GM21367 (cell line): ENCODE data around the gene SLC40A1.

Source experiments
- ATAC-seq: cut with Tn5 transposase; IDR thresholded peaks from one replicate; pipeline ENCODE4 v1.9.1; 2021; ENCODE audit not compliant: unreplicated experiment

SLC40A1 gene

DNA sequence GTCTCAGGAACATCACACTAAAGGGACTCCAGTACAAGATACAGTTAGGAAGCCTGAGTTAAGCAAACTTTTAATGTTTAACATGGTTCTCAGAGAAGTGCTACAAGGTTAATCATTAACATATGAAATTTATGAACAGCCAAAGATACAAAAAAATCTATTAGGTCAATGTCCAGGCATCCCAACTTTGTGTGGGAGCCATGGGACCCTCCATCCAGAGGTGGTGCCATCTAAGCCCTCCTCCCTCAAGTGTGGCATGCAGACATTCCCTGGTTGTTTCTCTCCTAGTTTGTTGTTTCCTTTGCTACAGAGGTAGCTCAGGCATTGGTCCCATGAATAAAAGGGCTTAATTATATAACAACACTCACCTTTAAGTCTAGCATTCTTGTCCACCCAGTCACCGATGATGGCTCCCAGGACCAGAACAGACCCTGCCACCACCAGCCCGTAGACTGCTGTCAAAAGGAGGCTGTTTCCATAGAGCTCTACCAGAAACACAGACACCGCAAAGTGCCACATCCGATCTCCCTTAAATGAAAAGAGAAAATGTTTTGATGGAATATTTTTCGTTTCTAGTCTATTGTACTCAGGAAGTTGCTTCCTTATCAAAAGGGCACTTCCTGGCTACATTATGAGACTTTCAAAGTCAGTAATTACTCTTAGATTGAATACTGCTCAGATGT, 5.7 kb downstream of the SLC40A1 start:
- ATAC-seq, result no peak

DNA sequence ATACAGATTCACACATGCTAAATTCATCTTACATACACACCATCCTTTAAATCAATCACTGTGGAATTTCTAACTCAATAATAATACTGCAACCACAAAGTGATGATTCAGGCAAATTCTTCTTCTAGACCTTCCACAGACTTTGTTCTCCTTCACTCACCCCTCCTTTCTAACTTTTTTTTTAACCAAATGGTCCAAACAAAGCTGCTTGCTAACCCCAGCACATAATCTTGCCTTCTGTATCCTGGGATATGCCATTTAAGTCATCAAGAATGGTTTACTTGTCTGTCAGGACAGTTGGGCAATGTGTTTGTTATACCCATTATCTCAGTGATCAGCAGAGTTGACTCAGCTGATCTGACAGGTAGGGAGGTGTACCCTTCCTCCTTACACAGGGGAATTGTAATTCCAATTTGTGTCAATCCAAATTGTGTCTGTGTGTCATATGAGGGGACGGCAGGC, 10.0 kb downstream of the SLC40A1 start:
- ATAC-seq, result no peak

DNA sequence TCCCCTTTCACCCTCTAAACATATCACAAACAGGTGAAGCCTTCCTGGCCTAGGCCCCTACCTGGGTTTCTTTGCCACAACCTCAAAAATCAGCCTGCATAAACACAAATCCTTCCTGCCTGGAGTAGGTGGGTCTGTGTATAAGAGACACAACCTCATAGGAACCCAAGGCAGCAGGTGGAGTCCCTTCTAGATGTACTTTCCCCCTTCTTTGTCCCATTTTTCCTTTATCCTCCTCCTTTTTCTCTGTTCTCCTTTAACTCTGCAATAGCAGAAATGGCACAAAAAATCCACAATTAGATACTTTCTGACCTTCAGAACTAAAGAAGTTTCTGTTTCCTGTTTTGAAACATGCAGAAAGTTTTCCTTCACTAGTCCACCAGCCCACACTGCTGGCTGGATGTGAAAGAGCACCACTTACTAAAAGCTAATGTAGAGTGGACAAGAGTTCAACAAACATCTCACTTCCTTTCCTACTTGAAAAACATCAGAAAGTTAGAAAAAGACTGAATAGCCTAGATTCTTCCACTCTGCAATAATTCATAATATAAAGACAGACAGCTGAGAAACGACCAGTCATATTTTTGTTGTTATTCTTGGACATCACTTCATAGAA, 11.2 kb downstream of the SLC40A1 start:
- no peak for ATAC-seq

DNA sequence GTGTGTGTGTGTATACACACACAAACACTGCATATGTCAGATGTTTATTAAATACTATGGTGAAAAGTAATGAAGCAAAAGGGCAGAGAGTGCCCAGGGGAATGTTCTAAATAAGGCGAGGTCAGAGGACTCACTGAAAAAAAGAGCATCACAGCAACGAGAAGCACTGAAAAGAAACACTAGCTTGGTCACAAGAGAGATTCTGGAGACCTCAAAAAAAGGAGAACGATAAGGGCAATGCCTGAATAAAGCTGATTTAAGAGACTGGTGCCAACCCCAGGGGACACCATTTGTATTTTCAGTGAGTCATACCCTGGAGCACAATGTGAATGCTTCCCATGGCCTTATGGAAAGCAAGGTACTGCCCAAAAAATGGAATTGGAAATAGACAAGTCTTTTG, 14.5 kb downstream of the SLC40A1 start:
- no peak for ATAC-seq

DNA sequence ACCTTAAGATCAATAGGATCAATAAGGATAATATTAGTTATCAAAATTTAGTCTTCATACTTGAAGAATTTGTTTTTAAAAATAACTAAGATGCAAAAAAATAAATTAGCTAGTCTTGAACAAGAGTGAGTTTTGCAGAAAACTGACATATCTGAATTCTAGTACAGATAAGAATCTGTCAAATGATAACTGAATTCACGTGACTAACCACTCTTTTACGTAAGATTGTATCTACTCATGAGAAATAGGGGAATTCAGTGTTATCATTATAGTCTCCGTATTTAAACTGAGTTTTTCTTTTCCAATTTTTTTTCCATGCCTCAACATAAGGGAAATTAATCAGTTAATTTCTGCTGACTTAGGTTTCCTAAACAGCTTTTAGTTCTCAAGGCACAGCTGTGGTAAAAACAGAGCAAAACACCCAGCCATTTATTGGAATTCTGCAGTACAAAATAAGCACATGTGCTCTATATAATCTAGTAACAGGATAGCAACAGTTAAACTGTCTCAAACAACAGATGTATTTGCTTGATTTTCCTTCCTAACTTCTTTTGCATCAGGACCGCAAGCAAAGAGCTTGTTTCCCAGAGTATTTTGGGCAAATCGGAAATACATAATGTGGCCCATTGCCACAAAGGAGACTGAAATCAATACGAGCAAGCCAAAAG, 19.1 kb downstream of the SLC40A1 start:
- no peak for ATAC-seq

DNA sequence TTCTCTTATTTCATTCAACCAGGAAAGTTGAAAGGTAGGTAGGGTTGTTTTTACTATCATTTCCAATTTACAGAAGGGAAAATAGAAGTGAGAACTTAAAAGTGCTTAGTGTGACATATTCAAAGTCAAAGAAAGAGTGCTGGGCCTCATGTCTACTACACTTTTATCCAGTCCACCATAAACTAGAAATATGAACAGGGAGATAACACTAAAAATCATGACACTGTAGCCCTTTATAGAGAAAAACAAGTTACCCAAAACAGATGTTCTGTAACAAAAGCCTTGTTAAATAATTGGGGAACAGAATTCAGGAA, 20.4 kb downstream of the SLC40A1 start:
- no peak for ATAC-seq

DNA sequence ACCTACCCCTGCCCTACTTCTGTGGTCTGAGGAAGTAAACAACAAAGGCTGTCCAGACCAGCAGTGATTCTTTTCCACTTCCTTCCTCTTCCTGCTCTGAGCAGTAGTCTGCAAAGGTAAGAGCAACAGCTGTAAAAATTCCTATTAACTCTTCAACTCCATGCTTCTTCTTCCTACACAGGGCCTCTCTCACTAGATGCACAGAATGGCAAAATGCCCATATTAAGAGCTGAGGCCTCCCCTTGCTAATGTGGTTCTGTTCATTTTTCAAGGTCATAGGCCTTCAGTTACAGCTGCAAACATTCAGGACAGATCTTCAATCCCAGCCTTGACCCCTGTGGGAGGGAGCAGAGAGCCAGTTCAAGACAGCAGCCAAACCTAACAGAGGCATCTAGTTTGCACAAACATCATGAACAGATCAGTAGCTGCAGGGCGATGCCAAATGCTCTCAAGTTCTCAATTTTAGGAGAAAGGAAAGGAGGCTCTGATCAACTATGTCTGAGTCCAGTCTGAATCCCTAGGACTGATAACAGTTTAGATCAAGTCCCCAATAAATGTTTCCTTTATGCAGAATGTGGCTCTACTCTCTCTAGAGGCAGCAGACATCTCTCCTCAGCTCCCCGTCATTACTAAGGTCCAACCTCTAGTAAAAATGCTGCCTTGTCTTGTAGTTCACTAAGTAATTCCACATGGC, 20.9 kb downstream of the SLC40A1 start:
- ATAC-seq, result no peak

DNA sequence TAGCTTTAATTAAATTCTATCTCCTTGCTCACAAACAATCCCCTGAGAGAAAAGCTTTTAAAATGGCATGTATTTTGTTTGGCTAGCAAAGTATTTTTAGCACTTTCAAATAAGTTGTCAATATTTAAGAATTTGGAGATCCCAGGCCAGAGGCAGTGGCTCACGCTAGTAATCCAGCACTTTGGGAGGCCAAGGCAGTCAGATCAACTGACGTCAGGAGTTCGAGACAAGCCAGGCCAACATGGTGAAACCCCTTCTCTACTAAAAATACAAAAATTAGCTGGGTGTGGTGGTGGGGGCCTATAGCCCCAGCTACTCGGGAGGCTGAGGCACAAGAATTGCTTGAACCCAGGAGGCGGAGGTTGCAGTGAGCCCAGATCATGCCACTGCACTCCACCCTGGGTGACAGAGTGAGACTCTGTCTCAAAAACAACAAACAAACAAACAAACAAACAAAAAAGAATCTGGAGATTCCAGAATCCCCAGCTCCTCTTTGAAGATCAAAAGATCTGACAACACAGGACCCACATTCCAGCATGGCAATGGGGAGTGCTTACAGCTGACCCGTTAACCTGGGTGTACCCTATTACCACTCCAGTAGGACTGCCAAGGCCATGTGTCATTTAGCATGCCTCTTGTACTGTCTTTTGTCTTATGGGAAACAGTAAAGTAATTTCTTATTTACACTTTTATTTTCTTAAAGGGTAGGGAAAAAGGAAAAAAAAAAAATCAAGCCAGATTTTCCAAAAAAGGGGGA, 21.9 kb downstream of the SLC40A1 start:
- no peak for ATAC-seq

DNA sequence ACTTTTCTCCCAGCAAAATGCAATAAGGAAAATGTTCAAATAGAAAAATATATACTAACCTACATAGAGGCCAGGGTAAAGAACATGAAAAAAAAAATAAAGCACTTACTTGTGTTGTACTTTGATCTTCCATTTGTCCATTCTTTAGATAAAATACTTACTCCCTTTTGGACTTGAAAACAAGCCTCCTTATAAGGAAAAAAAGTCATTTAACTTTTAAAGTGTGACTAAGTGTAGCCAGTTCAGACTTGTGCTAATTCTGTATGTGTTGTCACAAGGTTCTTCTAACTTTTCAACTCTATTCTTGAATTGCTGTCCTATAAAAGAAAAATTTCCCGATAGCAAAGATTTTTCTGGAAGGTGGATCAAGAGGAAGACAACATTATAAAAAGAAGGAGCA, 23.2 kb downstream of the SLC40A1 start:
- ATAC-seq, result no peak

DNA sequence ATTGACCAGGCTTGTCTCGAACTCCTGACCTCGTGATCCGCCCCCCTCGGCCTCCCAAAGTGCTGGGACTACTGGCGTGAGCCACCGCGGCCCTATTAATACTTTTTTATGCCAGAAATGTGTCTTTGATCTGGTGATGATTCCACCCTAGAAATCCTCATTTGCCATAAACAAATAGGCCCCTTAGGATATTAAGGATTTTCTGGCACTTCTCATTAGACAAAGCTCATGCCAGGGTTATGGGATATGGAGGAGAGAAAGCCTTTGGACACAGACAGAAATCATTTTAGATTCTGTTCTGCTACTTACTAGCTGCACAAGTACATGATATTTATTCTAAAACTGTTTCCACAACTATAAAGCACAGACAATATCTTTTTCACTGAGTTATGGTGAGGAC, 24.1 kb downstream of the SLC40A1 start:
- no peak for ATAC-seq

DNA sequence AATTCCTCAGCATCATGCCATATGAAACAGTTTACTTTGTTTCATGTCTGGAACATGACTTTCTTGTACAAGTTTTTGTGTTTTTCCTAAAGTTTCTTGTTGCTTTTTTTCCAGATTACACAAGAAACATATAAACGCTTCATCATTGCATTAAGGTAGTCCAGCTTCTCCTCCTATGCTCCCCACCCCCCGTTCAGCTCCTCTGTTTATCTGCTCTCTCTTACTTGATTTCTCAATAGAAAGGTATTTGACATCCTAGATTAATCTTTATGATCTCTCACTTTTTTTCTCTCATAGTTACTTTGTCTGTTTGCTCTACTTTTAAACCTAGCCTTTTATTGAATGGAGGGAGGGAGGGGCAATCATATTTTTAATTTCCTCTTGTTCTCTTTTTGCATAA, 25.4 kb downstream of the SLC40A1 start:
- no peak for ATAC-seq

DNA sequence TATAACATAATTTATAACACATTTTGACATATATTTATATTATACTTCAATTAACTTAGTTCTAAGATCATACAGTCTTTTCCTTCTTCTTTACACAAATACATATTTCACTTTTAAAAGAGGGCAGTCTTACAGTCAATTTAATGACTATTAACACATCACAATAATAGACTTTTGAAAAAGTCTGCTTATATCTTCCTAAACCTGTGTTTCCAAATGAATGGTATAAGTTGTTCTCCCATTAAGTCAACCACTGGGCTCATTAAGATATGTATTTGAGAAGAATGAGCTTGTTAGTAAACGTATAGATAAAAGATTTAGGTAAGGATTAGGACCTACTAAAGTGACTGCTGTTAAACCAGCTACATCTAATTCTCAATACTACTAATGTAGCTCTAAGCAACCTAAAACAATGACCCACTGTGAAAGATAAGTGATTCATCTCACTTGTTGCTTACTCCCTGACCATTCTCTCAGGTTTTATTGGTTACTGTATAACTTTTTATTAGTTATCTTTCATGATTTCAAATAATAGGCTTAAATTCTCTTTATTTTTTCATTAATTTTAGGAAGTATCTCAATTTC, 27.0 kb downstream of the SLC40A1 start:
- ATAC-seq, result no peak

DNA sequence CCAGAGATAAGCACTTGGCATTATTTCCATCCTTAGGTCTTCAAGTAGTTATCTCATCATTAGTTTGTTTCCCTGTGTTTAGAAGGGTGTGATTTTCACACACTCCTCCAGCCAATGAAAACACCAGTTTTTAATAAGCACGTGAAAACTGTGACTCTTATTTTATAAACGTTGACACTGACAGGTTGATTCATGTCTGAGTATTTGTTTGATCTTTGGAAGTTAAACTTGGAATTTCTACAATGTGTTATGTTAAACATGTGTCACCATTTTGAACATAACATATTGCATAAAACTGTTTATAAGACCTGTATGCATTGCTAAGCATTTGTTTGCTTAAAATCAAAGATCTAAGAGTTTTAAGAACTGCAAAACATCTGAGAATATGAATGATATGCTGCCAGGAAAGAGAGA, 27.6 kb downstream of the SLC40A1 start:
- no peak for ATAC-seq

DNA sequence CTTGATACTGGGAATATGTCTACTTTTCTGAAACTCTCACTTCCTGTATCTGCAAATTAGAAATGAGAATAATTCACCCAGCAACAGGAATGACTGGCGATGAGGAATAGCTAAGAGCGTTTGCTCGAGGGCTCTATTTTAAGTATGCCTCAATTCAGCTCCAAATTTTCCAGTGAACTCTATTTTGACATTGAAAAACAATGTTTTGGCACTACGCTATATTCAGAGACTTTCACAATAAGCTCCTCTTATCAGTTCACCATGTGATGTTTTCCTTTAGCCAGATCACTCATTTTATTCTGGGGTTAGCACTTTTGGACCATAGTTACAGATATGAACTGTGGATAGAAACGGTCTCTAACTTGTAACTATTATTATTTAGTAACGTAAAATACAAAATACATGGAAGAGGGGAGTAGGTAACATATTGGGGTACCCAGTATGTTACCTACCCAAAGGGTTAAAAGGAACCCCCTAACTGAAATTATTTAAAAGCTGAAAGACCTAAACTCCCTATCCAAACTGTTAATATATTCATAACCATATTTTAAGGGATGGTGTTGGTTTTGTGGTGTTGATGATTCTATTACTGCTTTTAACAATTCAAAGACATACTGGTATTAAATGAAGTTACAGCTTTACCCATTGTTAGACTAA, 28.1 kb downstream of the SLC40A1 start:
- ATAC-seq, result no peak

DNA sequence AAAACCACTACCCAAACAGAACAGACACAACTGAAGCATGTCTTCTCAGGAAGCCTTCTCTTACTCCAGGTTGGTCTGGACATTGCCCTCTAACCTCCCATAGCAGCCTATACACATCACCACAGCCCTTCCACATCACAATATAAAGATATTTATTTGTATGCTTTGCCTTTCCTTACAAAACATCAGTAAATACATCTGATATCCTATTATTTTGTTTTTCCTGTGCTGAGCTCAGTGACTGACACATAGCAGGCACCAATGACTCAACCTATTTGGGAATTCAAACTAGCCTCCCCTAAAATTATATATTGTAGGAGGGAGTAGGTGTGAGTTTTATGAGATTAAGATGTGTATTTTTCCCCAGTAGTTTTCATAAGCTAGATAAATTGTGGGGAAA, 28.8 kb downstream of the SLC40A1 start:
- ATAC-seq, result no peak

DNA sequence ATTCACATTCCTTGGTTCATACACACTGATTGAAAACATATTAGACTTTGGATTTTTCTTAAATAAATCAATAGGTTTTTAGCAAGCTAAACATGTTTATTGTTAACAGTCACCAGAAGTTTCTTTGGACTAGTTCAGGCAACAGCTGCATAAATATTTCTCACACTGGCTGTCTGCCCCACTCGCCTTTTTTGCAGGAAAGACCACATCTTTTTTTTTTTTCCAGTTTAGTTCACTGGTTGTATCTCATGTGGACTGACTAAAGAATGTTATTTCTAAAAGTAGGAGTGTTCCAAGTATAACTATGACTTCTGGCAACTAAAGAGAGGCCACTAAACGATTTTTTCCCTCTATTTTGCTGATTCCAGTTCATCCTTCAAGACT, 31.1 kb downstream of the SLC40A1 start:
- ATAC-seq, result no peak

DNA sequence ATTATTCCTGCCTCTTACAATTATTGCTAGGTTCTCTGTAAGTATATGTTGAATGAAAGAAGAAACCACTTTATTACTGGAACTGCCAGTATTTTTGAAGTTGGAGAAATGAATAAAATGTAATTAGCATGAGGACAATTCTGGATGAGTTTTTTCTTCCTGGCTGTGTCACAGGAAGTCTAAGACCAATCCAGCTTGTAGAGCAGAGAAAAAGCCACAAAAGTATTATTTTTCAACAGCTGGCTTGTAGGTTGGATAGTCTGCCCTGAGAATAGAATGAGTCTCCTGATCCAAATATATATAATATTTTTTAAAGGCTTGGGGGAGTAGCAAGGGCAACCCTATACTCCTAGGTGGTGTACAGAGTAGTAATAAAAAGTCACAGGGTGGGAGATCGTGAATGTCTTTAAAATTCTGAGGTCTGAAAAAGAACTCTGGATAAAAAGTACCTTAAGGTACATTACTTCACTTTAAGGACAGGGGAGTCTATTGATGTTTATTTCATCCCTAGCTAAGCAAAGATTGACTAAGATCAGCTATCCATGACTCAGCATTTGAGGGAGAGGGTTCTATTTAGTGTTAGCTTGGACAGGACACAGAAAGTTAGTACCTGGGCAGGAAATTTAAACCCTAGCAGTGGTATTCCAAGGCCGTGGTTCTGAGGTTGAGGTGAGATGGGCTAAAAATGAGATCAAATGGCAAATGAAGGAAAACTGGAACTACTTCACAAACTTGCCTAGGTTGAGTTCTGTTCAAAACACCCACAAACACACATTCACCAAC, 31.7 kb downstream of the SLC40A1 start:
- no peak for ATAC-seq

DNA sequence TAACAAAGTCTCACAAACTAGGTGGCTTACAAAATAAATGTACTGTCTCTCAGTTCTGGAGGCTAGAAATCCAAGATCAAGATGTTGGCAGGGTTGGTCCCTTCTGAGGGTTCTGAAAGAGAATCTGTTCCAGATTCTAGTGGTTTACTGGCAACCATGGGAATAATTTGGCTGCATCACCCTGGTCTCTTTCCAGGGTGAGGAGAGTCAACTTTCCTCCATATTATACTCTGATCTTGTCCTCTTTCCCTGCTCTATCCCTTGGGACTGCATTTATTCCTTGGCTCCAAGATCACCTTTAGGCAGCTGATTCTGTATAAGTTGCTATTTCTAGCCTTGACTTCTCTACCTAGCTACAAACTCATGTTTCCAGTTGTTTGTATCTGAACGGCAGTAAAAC, 35.2 kb downstream of the SLC40A1 start:
- ATAC-seq, result no peak

DNA sequence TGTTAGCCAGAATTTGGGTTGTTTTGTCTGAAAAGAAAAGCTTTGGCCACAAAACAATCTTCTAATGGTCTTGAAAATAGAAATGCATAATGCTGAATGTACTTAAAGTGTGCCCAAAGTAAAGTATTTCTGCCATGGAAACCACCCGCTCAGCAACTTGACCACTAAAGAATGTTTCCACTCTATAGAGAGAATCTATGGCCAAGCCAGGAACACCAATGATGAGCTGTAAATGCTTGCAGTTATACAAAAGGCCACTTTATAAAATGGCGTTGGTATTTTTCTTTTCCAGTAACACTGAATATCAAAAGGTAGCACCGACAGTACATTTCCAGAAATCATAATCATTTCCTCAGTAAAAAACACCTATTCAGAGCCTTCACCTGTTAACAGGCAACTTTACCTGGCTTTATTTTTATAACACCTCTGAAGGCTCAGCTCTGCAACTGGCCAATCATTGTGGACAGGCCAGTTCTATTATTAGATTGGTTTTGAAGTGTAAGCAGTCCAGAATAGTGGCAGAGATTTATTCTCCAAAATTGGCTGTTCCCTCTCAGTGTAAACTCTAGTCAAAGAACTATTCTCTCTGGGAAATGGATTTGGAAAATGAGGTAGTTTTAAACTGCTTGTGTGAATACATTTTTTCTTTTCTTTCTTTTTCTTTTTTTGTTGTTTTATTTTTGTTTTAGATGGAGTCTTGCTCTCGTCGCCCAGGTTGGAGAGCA, 36.1 kb downstream of the SLC40A1 start:
- ATAC-seq, result no peak
